HCT116 (cell line): ENCODE results near the gene TAF1B.

Source experiments
- EZH2 ChIP-seq: fragments of 200-600 bp; sonication (generic); IDR thresholded peaks from 2 replicates; pipeline ENCODE4 v1.6.1; 2017; ENCODE audit warnings: antibody characterized with exemption, mixed run types
- POLR2AphosphoS5 ChIP-seq: IDR thresholded peaks from 2 replicates; pipeline ENCODE4 v1.6.1; 2011; ENCODE audit warnings: mild to moderate bottlenecking, low read depth, low read length, moderate library complexity
- SRF ChIP-seq: IDR thresholded peaks from 2 replicates; pipeline ENCODE4 v1.6.1; 2012; ENCODE audit warnings: low read depth
- TF ChIP-seq, protein P1 (sequence below), 3 experiments: fragments of 200-600 bp in 1 of 3; sonication (generic) in 1 of 3; IDR thresholded peaks in 2 of 3; conservative IDR thresholded peaks in 1 of 3; 2 replicates each; pipeline ENCODE4 v1.5.1; 2012 to 2017; ENCODE audit warnings: low read depth in 2 of 3, low read length in 2 of 3, antibody characterized with exemption in 1 of 3, borderline replicate concordance in 1 of 3, control low read depth in 1 of 3, mild to moderate bottlenecking in 1 of 3, mixed read lengths in 1 of 3, mixed run types in 1 of 3, moderate library complexity in 1 of 3; ENCODE audit not compliant: insufficient read depth in 1 of 3

- TF ChIP-seq EZH2: no peak
- no peak for TF ChIP-seq POLR2AphosphoS5
- no peak for TF ChIP-seq SRF
- TF ChIP-seq, protein P1, sequence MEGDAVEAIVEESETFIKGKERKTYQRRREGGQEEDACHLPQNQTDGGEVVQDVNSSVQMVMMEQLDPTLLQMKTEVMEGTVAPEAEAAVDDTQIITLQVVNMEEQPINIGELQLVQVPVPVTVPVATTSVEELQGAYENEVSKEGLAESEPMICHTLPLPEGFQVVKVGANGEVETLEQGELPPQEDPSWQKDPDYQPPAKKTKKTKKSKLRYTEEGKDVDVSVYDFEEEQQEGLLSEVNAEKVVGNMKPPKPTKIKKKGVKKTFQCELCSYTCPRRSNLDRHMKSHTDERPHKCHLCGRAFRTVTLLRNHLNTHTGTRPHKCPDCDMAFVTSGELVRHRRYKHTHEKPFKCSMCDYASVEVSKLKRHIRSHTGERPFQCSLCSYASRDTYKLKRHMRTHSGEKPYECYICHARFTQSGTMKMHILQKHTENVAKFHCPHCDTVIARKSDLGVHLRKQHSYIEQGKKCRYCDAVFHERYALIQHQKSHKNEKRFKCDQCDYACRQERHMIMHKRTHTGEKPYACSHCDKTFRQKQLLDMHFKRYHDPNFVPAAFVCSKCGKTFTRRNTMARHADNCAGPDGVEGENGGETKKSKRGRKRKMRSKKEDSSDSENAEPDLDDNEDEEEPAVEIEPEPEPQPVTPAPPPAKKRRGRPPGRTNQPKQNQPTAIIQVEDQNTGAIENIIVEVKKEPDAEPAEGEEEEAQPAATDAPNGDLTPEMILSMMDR (IDR thresholded peaks at IDR 0.05 in 2 of 3, conservative IDR thresholded peaks at IDR 0.05 in 1 of 3; ENCODE audit: borderline replicate concordance in 1 of 3, insufficient read depth in 1 of 3, low read depth in 2 of 3, low read length in 2 of 3): no peak
These were observed 101.1 kb downstream of the TAF1B start for GRCh38 chr2:9944330-9944758.
